ENCODE measurements around the gene LGALS9. TPM values are rescaled to one million over a fixed set of nuclear protein-coding genes. Genes with fewer than 3 reads are reported as not detected.
"Not testable (repeated sequence)": the region's sequence is repeated elsewhere in the genome, so short reads cannot be mapped to it uniquely, and the experiment has no call there.

The LGALS9 gene
- total and polyA plus RNA-seq, 4 donors, result 26.8 to 64.0 (median 54.1) TPM

DNA sequence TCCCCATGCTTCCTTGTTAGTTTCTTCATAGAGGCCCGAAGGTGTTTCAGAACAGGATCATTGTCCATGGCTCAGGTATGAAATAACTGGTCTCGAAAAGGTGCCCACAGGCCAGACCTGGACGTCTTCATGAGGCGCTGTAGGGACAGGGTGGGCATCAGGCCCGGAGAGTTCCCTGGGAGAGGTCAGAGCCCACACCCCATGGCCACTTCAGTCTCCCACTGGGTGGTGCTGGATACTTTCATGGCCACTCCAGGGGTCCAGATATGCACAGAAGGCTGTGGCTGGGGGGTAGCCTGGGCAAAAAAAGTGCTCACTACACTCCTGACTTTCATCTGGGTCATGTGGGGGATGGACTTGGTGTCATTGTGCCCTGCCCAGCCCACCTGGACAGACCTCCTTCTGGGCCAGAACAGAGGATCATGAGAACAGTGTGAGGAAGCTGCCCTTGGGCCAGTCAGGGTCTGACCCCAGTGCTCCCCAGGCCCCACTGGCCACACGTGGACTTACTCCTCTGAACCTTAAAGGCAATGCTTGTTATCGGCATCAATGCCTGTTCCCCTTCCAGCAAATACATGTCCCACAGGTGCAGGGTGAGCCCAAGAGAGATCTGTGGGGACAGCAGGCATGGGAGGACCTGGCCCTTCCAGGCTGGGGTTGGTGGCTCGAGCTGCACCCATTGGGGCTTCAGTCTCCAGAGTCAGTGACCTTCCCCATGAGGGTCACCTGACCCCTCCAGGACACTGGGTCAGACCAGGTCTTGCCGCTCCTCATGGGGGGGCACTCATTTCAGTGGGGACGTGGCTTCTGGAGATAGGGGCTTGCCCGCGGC lies 36.9 kb downstream of the LGALS9 start:
- H3K9me3 ChIP-seq (ENCODE audit: control insufficient read depth, low read length), result no peaks in the 10 kb centered on the region
- DNase-seq, result no peak
- 86 to 88% methylated on average over 12 of the region's 12 CpGs for WGBS, 2 donors

DNA sequence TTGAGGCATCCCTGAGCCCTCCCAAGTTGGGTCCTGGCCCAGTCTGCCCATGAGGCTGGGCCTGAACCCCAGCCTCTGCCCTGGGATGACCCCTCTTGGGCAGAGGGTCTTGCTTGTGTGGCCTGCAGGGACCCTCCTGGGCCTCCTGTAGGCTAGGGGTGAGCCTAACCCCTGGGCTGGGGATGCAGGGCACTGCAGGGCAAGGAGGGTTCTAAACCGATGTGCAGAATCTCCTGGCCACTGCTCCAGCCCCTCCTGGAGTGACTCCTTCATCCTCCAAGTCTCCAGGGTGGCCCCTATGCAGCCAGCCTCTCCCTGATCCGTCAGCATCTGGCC lies 37.5 kb downstream of the LGALS9 start:
- Histone ChIP-seq H3K4me1 (ENCODE audit: control insufficient read depth in 1 of 2, insufficient read depth in 2 of 2, low read length in 2 of 2) (no peaks in the 10 kb centered on the region), H3K36me3 (ENCODE audit: control insufficient read depth in 1 of 2, insufficient read depth in 2 of 2, low read length in 1 of 2) (no peaks in the 10 kb centered on the region), H3K27ac (ENCODE audit: low read depth in 1 of 2, low read length in 2 of 2) (no peak overlapping the region), H3K4me3 (ENCODE audit: low read length in 2 of 2) (no peak overlapping the region), H3K27me3 (ENCODE audit: control insufficient read depth in 1 of 2, insufficient read depth in 2 of 2, low read length in 1 of 2) (no peaks in the 10 kb centered on the region), H3K9me3 (ENCODE audit: control insufficient read depth, low read length) (no peaks in the 10 kb centered on the region)
- DNase-seq (no peak), ATAC-seq (ENCODE audit: low FRiP score) (no peak)
- 76 to 88% methylated on average over 2 of the region's 2 CpGs for WGBS, 2 donors
- intact Hi-C loops (cut with DNase I), result no loop called here

More for the DNA sequence above, 36.9 kb downstream of the LGALS9 start:
- Histone ChIP-seq H3K27ac (ENCODE audit: low read depth in 1 of 2, low read length in 2 of 2) (no peak overlapping the region), H3K4me3 (ENCODE audit: low read length in 2 of 2) (no peak overlapping the region), H3K4me1 (ENCODE audit: control insufficient read depth in 1 of 2, insufficient read depth in 2 of 2, low read length in 2 of 2) (no peaks in the 10 kb centered on the region), H3K36me3 (ENCODE audit: control insufficient read depth in 1 of 2, insufficient read depth in 2 of 2, low read length in 1 of 2) (no peaks in the 10 kb centered on the region), H3K27me3 (ENCODE audit: control insufficient read depth in 1 of 2, insufficient read depth in 2 of 2, low read length in 1 of 2) (no peaks in the 10 kb centered on the region)
- intact Hi-C loops (cut with DNase I), result no loop called here
- ATAC-seq (ENCODE audit: low FRiP score), result no peak

DNA sequence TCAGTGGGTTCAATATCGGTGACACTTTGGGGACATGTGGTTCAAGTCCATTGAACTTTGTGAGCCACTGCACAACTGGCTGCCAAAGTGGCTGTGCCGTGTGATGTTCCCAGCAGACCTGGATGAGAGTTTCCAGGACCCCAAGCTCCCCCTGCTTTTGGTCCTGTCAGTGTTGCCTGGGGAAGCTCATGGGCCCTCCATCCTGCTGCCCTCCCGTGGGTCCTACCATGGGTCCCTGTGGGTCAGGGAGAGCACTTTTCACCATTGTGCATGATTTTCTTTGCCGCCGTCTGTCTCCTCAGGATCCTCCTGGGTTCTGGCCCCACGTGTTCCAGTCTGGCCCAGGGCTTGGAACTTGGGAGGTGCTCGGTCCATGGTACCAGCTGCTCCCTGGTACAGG lies 38.1 kb downstream of the LGALS9 start:
- H3K9me3 ChIP-seq (ENCODE audit: control insufficient read depth, low read length), result no peaks in the 10 kb centered on the region
- WGBS, 2 donors, result 86 to 87% methylated on average over 7 of the region's 7 CpGs
- intact Hi-C loops (cut with DNase I), result no loop called here
- H3K27ac ChIP-seq (ENCODE audit: low read depth in 1 of 2, low read length in 2 of 2), result no peak overlapping the region
- no peaks in the 10 kb centered on the region for H3K4me1 ChIP-seq (ENCODE audit: control insufficient read depth in 1 of 2, insufficient read depth in 2 of 2, low read length in 2 of 2)
- H3K27me3 ChIP-seq (ENCODE audit: control insufficient read depth in 1 of 2, insufficient read depth in 2 of 2, low read length in 1 of 2), result no peaks in the 10 kb centered on the region
- H3K36me3 ChIP-seq (ENCODE audit: control insufficient read depth in 1 of 2, insufficient read depth in 2 of 2, low read length in 1 of 2), result no peaks in the 10 kb centered on the region
- H3K4me3 ChIP-seq (ENCODE audit: low read length in 2 of 2), result no peak overlapping the region
- no peak for ATAC-seq (ENCODE audit: low FRiP score)
- no peak for DNase-seq

DNA sequence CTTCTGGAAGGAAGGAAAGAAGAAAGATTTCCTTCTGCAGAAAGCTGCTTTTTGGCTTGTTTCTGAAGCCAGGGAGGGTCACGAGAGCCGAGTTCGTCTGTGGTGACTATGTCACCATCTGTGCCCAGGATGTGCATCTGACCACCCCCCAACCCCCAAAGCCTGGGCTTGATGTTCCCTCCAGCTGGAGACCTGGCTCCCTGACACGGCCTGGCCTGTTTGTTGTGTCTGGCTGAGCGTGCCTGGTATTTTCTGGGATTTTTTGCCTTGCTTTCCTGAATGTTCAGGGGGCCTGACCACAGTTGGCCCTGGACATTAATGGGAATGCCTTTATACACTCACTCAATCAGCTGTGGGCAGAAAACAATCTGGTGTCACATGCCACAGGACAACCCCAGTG lies 38.9 kb downstream of the LGALS9 start:
- no peak overlapping the region for H3K4me3 ChIP-seq (ENCODE audit: low read length in 2 of 2)
- intact Hi-C loops (cut with DNase I), result no loop called here
- no peaks in the 10 kb centered on the region for H3K4me1 ChIP-seq (ENCODE audit: control insufficient read depth in 1 of 2, insufficient read depth in 2 of 2, low read length in 2 of 2)
- H3K27ac ChIP-seq (ENCODE audit: low read depth in 1 of 2, low read length in 2 of 2), result no peak overlapping the region
- WGBS, 2 donors, result 63 to 69% methylated on average over 5 of the region's 5 CpGs
- ATAC-seq (ENCODE audit: low FRiP score) (no peak), DNase-seq (no peak)
- no peaks in the 10 kb centered on the region for H3K27me3 ChIP-seq (ENCODE audit: control insufficient read depth in 1 of 2, insufficient read depth in 2 of 2, low read length in 1 of 2)
- H3K36me3 ChIP-seq (ENCODE audit: control insufficient read depth in 1 of 2, insufficient read depth in 2 of 2, low read length in 1 of 2), result no peaks in the 10 kb centered on the region
- H3K9me3 ChIP-seq (ENCODE audit: control insufficient read depth, low read length), result no peaks in the 10 kb centered on the region

DNA sequence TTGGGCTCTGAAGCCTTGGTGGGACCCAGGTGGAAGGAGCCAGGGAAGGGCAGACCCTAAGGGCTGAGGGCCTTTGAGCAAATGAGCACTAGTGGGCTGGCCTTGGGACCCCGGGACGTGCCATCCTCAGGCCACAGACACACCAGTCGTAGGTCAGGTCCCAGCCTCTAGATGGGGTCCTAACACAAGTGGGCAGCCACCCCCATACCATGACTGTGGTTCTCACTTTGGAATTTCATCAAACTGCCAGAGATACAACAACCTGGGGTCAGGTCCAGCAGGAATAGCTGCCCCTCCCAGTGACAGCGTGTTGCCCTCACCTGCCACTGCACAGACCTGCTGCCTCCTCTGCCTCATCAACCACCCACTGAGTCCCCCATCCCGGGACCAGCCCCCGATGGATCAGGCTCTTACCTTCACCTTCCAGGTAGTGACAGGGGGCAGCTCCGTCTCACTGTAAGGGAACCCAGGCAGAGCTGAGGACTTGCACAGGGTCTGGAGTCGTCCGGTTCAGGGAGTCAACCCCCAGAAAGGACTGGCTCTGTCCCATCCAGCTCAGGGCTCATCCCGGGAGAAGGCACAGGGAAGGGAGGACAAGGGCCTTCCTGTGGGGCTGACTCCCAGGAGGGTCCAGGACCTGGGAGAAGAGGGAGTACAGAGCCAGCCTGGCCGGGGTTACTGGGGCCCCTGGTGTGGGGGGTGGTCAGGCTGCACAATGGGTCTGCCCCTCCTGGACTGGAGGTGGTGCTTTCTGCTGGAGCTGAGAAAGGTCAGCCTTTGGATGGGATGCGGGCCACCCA lies 40.0 kb downstream of the LGALS9 start:
- H3K4me3 ChIP-seq (ENCODE audit: low read length in 2 of 2), result no peak overlapping the region
- ATAC-seq (ENCODE audit: low FRiP score), result no peak
- H3K4me1 ChIP-seq (ENCODE audit: control insufficient read depth in 1 of 2, insufficient read depth in 2 of 2, low read length in 2 of 2), result no peaks in the 10 kb centered on the region
- WGBS, 2 donors, result 86 to 87% methylated on average over 11 to 12 of the region's 12 CpGs
- intact Hi-C loops (cut with DNase I), result no loop called here
- H3K27ac ChIP-seq (ENCODE audit: low read depth in 1 of 2, low read length in 2 of 2), result no peak overlapping the region
- no peaks in the 10 kb centered on the region for H3K9me3 ChIP-seq (ENCODE audit: control insufficient read depth, low read length)
- H3K27me3 ChIP-seq (ENCODE audit: control insufficient read depth in 1 of 2, insufficient read depth in 2 of 2, low read length in 1 of 2), result no peaks in the 10 kb centered on the region
- H3K36me3 ChIP-seq (ENCODE audit: control insufficient read depth in 1 of 2, insufficient read depth in 2 of 2, low read length in 1 of 2), result no peaks in the 10 kb centered on the region
- no peak for DNase-seq

DNA sequence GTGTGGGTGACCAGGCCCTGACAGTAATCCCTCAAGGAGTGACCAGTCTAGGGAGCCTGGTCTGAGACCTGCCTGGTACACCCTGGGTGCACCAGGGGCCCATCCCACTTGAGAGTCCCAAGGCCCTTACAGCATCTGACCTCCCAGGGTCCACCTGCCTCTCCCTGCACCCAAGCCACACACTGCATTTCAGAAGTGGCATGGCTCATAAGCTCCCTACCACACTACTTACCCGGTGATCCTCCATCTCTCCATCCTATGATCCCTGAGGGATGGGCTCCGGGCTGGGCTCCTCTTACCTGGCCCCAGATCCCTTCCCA lies 40.6 kb downstream of the LGALS9 start:
- intact Hi-C loops (cut with DNase I), result no loop called here
- no peak for DNase-seq
- ATAC-seq (ENCODE audit: low FRiP score), result no peak
- no peak overlapping the region for H3K27ac ChIP-seq (ENCODE audit: low read depth in 1 of 2, low read length in 2 of 2)
- no peaks in the 10 kb centered on the region for H3K27me3 ChIP-seq (ENCODE audit: control insufficient read depth in 1 of 2, insufficient read depth in 2 of 2, low read length in 1 of 2)
- H3K4me1 ChIP-seq (ENCODE audit: control insufficient read depth in 1 of 2, insufficient read depth in 2 of 2, low read length in 2 of 2), result no peaks in the 10 kb centered on the region
- no peaks in the 10 kb centered on the region for H3K9me3 ChIP-seq (ENCODE audit: control insufficient read depth, low read length)
- 89 to 95% methylated on average over 2 of the region's 2 CpGs for WGBS, 2 donors
- no peaks in the 10 kb centered on the region for H3K36me3 ChIP-seq (ENCODE audit: control insufficient read depth in 1 of 2, insufficient read depth in 2 of 2, low read length in 1 of 2)
- H3K4me3 ChIP-seq (ENCODE audit: low read length in 2 of 2), result no peak overlapping the region

DNA sequence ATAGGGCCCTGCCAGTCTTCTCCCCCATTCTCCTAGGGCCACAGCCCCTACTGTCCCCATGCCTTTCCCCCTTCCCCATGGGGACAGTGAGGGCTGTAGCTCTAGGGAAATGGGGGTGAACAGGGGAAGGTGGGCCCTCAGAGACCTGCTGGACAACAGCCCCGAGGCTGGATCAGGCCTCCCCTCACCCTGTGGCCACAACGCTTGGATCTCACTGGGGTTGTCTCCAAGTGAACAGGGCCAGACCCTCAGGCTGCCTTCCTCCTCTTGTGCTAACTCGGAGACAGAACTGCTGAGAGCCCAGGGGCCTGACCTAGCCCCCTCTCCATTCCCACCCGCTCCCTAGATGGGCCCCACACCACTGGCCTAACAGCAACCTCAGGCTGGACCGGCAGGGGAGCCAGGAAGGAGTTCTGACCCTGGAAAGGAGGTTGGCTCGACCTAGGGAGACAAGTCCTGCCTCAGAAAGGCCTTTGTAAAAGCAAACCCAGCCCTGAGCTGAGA lies 41.0 kb downstream of the LGALS9 start:
- H3K36me3 ChIP-seq (ENCODE audit: control insufficient read depth in 1 of 2, insufficient read depth in 2 of 2, low read length in 1 of 2); H3K4me3 ChIP-seq (ENCODE audit: low read length in 2 of 2); H3K27me3 ChIP-seq (ENCODE audit: control insufficient read depth in 1 of 2, insufficient read depth in 2 of 2, low read length in 1 of 2); H3K9me3 ChIP-seq (ENCODE audit: control insufficient read depth, low read length); H3K27ac ChIP-seq (ENCODE audit: low read depth in 1 of 2, low read length in 2 of 2); intact Hi-C loops (cut with DNase I); DNase-seq; ATAC-seq (ENCODE audit: low FRiP score); H3K4me1 ChIP-seq (ENCODE audit: control insufficient read depth in 1 of 2, insufficient read depth in 2 of 2, low read length in 2 of 2): not testable (repeated sequence)
- 71% methylated on average over 6 of the region's 6 CpGs for WGBS, 2 donors

DNA sequence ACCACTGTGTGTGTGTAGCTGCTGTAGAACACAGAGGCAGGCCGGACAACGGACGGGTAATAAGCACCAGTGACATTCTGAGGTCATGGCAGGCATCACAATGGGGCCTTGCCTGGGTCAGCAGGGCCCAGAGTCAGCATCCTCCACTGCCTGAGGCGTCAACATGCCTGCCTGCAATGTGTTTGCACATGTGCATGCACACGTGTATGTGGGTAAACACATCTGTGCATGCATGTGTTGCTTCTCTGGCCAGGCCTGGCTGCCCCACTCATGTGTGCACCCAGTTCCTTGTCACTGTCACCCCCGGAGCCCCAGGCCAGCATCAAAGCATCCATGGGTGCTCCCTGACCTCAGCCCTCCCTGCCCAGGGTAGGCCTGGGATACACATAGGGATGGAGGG lies 43.3 kb downstream of the LGALS9 start:
- ATAC-seq (ENCODE audit: low FRiP score) (no peak), DNase-seq (peak in 1 of 2 donors; percentile 65)
- WGBS, 2 donors, result 79 to 82% methylated on average over 6 of the region's 6 CpGs
- Histone ChIP-seq H3K4me3 (ENCODE audit: low read length in 2 of 2) (no peak overlapping the region), H3K27ac (ENCODE audit: low read depth in 1 of 2, low read length in 2 of 2) (no peak overlapping the region), H3K4me1 (ENCODE audit: control insufficient read depth in 1 of 2, insufficient read depth in 2 of 2, low read length in 2 of 2) (no peaks in the 10 kb centered on the region), H3K36me3 (ENCODE audit: control insufficient read depth in 1 of 2, insufficient read depth in 2 of 2, low read length in 1 of 2) (no peaks in the 10 kb centered on the region), H3K27me3 (ENCODE audit: control insufficient read depth in 1 of 2, insufficient read depth in 2 of 2, low read length in 1 of 2) (no peaks in the 10 kb centered on the region), H3K9me3 (ENCODE audit: control insufficient read depth, low read length) (no peaks in the 10 kb centered on the region)
- intact Hi-C loops (cut with DNase I), result no loop called here

DNA sequence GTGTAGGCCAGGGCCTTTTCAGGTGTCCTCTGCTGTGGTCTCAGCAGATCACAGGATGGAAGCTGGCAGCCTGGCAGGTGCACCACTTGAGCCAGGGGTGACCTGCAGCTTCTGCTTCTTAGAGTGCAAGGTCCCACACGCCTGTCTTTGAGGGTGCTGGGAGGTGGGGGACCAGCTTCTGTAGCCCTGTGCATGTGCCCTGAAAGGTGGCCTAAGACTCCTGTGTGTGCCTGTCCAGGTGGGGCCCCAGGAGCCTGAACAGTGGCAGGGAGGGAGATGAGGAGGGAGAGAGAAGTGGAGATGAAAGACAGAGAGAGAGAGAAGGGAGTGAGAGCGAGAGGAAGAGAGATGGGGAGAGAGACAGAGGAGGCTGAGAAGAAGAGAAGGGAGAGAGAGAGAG lies 46.2 kb downstream of the LGALS9 start:
- intact Hi-C loops (cut with DNase I), result no loop called here
- 67 to 75% methylated on average over 2 of the region's 2 CpGs for WGBS, 2 donors
- no peaks in the 10 kb centered on the region for H3K27me3 ChIP-seq (ENCODE audit: control insufficient read depth in 1 of 2, insufficient read depth in 2 of 2, low read length in 1 of 2)

More for the DNA sequence above, 46.2 kb downstream of the LGALS9 start:
- ATAC-seq (ENCODE audit: low FRiP score) (no peak), DNase-seq (no peak)
- Histone ChIP-seq H3K4me1 (ENCODE audit: control insufficient read depth in 1 of 2, insufficient read depth in 2 of 2, low read length in 2 of 2) (no peaks in the 10 kb centered on the region), H3K9me3 (ENCODE audit: control insufficient read depth, low read length) (no peaks in the 10 kb centered on the region), H3K36me3 (ENCODE audit: control insufficient read depth in 1 of 2, insufficient read depth in 2 of 2, low read length in 1 of 2) (no peaks in the 10 kb centered on the region), H3K4me3 (ENCODE audit: low read length in 2 of 2) (no peak overlapping the region), H3K27ac (ENCODE audit: low read depth in 1 of 2, low read length in 2 of 2) (no peak overlapping the region)

Measured in aorta (tissue), 5 donors.